ENCODE results near the gene GORAB. TPM values are rescaled to one million over a fixed set of nuclear protein-coding genes. Genes with fewer than 3 reads are reported as not detected.

The GORAB gene
- polyA plus RNA-seq, 3 donors: 0.86 to 17.5 (median 3.3) TPM

- Histone ChIP-seq H3K4me1 (ENCODE audit: control insufficient read depth in 1 of 2, insufficient read depth in 2 of 2, low read length in 2 of 2) (no peaks in the 10 kb centered on the region), H3K9me3 (replicated peaks in 1 of 2; ENCODE audit: control insufficient read depth in 1 of 2, insufficient read depth in 1 of 2, low read length in 2 of 2) (no peaks in the 10 kb centered on the region), H4K20me1 (ENCODE audit: insufficient read depth, low read length) (no peaks in the 10 kb centered on the region), H2AFZ (ENCODE audit: insufficient read depth, low read depth, low read length, poor library complexity, severe bottlenecking) (no peak overlapping the region), H3K27me3 (ENCODE audit: control insufficient read depth in 2 of 2, insufficient read depth in 2 of 2, low read length in 2 of 2) (no peaks in the 10 kb centered on the region), H3K79me2 (ENCODE audit: insufficient read depth, low read length) (no peaks in the 10 kb centered on the region), H3K4me3 (replicated peaks in 1 of 3; ENCODE audit: low read depth in 2 of 3, low read length in 3 of 3) (no peak overlapping the region), H3K9ac (ENCODE audit: insufficient read depth, low read length, poor library complexity, severe bottlenecking) (no peak overlapping the region), H3K27ac (ENCODE audit: low read depth in 1 of 2, low read length in 2 of 2) (no peak overlapping the region), H3K36me3 (replicated peaks in 1 of 2; ENCODE audit: control insufficient read depth in 1 of 2, insufficient read depth in 2 of 2, low read length in 2 of 2) (no peaks in the 10 kb centered on the region), H3K4me2 (replicated peaks; ENCODE audit: extremely low read depth, low read length, poor library complexity, severe bottlenecking) (no peak overlapping the region)
- no peaks in the 10 kb centered on the region for H3K27me3 Mint-ChIP-seq (ENCODE audit: low read depth in 3 of 3)
- H3K27ac Mint-ChIP-seq: no peak overlapping the region
- peaks cover 11% of the 10 kb centered on the region for H3K4me1 Mint-ChIP-seq
- no peak overlapping the region for H3K4me3 Mint-ChIP-seq
- intact Hi-C loops (cut with micrococcal nuclease): no loop called here
- WGBS (ENCODE audit: insufficient coverage): no CpG with 5 or more reads among the region's 1 CpG
- DNase-seq: no peak
- H3K9me3 Mint-ChIP-seq: no peaks in the 10 kb centered on the region
- no peak for TF ChIP-seq CTCF (IDR thresholded peaks at IDR 0.05)
- H3K36me3 Mint-ChIP-seq: no peaks in the 10 kb centered on the region
Observed at GRCh38 chr1:170498876-170499275, 33.1 kb upstream of the GORAB start.

GRCh38 chr1:170503665-170504064 is 28.3 kb upstream of the GORAB start:
- Histone ChIP-seq H3K36me3 (replicated peaks in 1 of 2; ENCODE audit: control insufficient read depth in 1 of 2, insufficient read depth in 2 of 2, low read length in 2 of 2) (no peaks in the 10 kb centered on the region), H2AFZ (ENCODE audit: insufficient read depth, low read depth, low read length, poor library complexity, severe bottlenecking) (no peak overlapping the region), H4K20me1 (ENCODE audit: insufficient read depth, low read length) (no peaks in the 10 kb centered on the region), H3K27me3 (ENCODE audit: control insufficient read depth in 2 of 2, insufficient read depth in 2 of 2, low read length in 2 of 2) (no peaks in the 10 kb centered on the region), H3K4me3 (replicated peaks in 1 of 3; ENCODE audit: low read depth in 2 of 3, low read length in 3 of 3) (no peak overlapping the region), H3K4me1 (ENCODE audit: control insufficient read depth in 1 of 2, insufficient read depth in 2 of 2, low read length in 2 of 2) (no peaks in the 10 kb centered on the region), H3K79me2 (ENCODE audit: insufficient read depth, low read length) (no peaks in the 10 kb centered on the region), H3K9ac (ENCODE audit: insufficient read depth, low read length, poor library complexity, severe bottlenecking) (no peak overlapping the region), H3K4me2 (replicated peaks; ENCODE audit: extremely low read depth, low read length, poor library complexity, severe bottlenecking) (no peak overlapping the region), H3K9me3 (replicated peaks in 1 of 2; ENCODE audit: control insufficient read depth in 1 of 2, insufficient read depth in 1 of 2, low read length in 2 of 2) (no peaks in the 10 kb centered on the region), H3K27ac (ENCODE audit: low read depth in 1 of 2, low read length in 2 of 2) (no peak overlapping the region)
- no peak for DNase-seq
- no peak overlapping the region for H3K27ac Mint-ChIP-seq
- peaks cover 0 to 3% (median 0%) of the 10 kb centered on the region in 7 donors for H3K9me3 Mint-ChIP-seq
- no peak overlapping the region for H3K4me3 Mint-ChIP-seq
- TF ChIP-seq CTCF (IDR thresholded peaks at IDR 0.05): no peak
- no CpG with 5 or more reads among the region's 1 CpG for WGBS (ENCODE audit: insufficient coverage)
- no peaks in the 10 kb centered on the region for H3K4me1 Mint-ChIP-seq
- H3K36me3 Mint-ChIP-seq: no peaks in the 10 kb centered on the region
- no peaks in the 10 kb centered on the region for H3K27me3 Mint-ChIP-seq (ENCODE audit: low read depth in 3 of 3)
- intact Hi-C loops (cut with micrococcal nuclease): no loop called here
